GM18873 (cell line): ENCODE results near the gene GP1BA.

Experiments used
- ATAC-seq: cut with Tn5 transposase; IDR thresholded peaks from one replicate; pipeline ENCODE4 v1.9.1; 2021; ENCODE audit warnings: mild to moderate bottlenecking, moderate library complexity, moderate number of reproducible peaks; ENCODE audit not compliant: unreplicated experiment, low FRiP score

GP1BA gene

GRCh38 chr17:4970273-4970672 lies 38.2 kb downstream of the GP1BA start:
- ATAC-seq: no peak

DNA sequence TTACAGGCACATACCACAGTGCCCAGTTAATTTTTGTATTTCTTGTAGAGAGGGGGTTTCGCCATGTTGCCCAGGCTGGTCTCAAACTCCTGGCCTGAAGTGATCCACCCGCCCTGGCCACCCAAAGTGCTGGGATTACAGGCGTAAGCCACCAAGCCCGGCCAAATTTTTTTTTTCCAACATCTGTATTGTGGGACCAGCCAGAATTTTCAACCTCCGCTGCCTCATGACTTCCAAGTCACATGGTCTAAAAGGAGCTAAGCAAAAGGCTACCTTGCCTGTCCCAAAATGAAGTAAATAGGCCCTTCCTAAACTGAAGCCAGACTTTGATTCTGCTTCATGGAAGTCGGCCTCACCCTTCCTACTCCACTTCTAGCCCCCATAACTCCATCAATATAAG lies 39.7 kb downstream of the GP1BA start:
- ATAC-seq: no peak

DNA sequence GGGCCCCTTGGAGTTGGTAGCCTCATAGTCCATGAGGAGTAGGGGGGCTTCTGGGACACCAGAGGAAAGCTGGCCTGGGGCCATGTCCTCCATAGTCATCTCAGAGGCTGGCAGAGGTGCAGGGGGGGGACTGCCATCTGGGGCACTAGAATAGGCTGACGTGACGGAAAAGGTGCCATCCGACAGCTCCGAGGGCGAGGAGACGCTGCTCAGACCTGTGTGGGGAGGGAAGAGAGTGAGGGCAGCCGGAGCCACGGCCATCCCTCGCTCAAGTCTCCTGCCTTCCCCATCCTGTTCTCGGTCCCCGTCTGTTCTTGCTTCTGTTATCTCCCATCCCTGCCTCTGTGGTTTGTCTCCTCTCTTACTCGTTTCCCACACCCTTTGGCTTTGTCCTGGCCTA lies 40.2 kb downstream of the GP1BA start:
- no peak for ATAC-seq

DNA sequence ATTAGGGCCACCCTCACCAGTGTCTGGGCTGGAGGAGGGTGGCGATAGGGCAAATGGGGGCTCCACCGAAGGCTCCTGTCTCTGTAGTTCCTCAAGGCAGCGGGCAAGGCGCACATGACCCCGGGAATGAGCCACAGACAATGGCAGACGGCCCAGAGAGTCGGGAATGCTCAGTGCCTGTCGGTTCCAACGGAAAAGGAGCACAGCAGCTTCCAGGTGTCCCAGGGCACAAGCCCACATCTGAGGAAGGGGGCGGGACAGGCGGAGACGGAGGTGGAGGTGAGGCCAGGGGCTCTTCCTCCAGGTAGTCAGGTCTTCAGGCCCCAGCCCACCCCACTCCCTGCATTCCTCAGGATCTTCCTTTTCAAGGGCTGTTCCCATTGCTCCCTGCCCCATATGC lies 40.7 kb downstream of the GP1BA start:
- ATAC-seq: no peak

DNA sequence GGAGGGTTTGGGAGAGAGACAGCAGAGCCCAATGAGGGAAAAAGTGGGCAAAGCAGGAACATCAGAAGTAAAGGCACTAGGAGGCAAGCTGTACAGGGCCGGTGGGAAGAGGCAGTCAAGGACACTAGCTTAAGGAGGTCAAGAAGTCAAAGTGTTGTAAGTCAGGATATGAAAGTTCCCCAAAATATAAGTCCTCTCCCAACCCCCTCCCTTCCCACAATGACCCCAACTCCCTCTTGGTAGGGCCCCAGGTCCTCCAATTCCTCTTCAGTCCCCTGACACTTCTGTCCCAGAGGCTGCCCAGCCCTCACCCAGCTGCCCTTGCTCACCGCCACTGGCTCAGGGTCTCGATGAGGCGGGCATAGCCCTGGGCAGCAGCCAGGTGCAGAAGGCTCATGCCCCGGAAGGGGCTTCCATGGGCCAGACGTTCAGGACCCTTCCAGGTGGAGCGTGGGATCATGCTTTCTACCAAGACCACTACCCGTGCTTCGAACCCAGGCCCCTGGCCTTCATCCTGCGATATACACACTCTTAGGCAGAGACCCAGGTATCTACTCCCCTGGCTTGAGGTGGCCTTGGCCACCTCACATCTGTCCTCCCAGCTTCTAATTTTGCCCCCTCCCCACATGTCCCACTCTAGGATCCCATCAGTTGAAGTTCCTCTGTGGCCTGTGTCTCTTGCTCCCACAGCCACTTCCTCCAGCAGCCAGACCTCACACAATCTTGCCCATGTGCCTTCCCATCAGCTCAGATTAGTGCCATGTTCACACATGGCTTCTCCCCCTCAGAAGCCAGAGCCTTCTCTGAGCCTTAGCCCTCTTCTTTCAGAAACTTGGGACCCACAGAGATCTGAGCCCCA lies 41.4 kb downstream of the GP1BA start:
- no peak for ATAC-seq

DNA sequence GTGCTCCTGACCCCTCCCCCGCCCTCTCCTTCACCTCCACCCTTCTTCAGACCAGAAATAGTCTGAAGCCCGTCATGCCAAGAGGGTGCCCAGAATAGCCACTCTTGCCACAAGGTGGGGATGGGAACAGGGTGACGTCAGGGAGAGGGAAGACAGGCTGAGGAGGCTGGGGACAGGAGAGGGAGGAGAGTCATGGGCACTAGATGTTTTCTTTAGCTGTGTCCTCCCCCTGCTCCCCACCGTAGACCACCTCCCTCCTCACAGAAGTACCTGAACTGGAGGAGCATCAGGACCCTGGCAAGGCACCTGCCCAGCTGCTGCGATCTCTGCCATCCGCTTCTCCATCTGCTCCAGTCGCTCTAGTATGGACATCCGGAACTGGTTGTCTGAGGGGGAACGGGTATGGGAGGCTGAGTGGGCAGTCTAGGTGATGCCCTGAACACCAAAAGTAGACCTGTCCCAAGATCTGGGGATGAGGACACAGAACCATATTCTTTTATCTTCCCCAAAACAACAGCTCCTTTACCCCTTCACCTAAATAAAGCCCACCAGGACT lies 42.1 kb downstream of the GP1BA start:
- ATAC-seq: no peak

DNA sequence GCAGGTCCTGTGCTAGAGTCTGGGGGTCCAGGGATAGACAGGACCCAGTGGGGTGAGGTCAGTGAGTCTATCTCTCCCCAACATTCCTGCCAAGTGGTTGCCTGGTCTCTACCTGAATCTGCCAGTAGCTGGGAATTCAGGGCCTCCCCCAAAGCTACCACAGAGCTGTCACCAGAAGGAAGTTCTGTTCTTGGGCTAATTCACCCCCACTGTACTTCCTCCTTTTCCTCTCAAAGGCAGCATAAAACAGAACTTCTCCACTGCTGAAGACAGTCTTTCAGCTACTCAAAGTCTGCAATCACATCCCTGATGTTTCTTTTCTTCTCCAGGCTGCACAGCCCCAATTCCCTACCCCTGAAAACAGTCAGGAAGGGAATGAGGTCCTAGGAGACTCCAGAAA lies 46.6 kb downstream of the GP1BA start:
- ATAC-seq: no peak

- ATAC-seq: no peak
These were observed 48.7 kb downstream of the GP1BA start for GRCh38 chr17:4980644-4981216.

DNA sequence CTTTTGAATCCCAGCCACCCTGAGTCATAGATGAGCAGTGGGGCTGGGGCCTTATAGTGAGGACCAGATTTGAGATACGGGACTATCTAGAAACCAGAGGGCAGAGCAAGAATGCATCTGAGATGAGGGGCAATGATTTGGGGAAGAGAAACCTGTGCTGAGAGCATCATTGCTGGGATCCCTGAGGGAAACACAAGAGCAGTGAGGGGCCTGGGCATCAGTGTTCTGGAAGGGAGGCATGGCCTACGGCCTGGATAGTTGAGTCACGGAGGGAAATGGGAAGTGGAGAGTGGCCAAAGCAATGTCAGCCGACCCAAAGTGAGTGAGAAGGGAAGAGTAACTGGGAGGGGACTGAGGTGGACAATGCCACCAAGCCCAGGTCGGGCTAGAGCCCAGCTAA lies 50.2 kb downstream of the GP1BA start:
- ATAC-seq: no peak
